Posterior vena cava (tissue), 2 donors: Measurements from ENCODE around the gene STAT5A. TPM values are rescaled to one million over a fixed set of nuclear protein-coding genes. Genes with fewer than 3 reads are reported as not detected.
"Not testable (repeated sequence)": the region's sequence is repeated elsewhere in the genome, so short reads cannot be mapped to it uniquely, and the experiment has no call there.

Experiments
- DNase-seq: peaks from one replicate; pipeline ENCODE4 v3.0.0-alpha.2; 2020; ENCODE audit warnings: low spot score
- intact Hi-C, 2 donors: fragments of 100-400 bp; cut with DNase I; formaldehyde crosslinking; loops; one replicate each; pipeline versions ENCODE4 v1.14.1 to v1.14.2; 2022 to 2023
- long read RNA-seq, 2 donors: library from polyadenylated mRNA; unstranded; transcript quantifications; one replicate each; pipeline ENCODE4 v2.0.0, GENCODE V29; 2020 to 2021
- total RNA-seq, 2 donors: library from RNA; stranded (reverse); fragmentation: NEBNext Ultra II Directional; extraction: Animal tissue kit (Norgen Biotek cat#: 25700); gene quantifications; one replicate each; pipeline ENCODE4 v1.2.1, GENCODE V29; 2021
- donor health status: DM: yes; HTN: yes; CAD: no.
- donor health status: DM: yes; HTN: yes; CAD: no.

Gene STAT5A
- total RNA-seq, result 10 to 100 TPM; 30.7 to 37.6 TPM
- long read RNA-seq, donor 1, partial matches to known transcripts, result 8 of 14 reads
- long read RNA-seq, donor 1, other reads (novel, unspliced or antisense), result 2 of 14 reads
- long read RNA-seq, donor 2, transcript STAT5A-211 (19 exons, 3,318 nt), result major isoform, 12 of 38 reads
- long read RNA-seq, donor 2, partial matches to known transcripts, result 19 of 38 reads
- long read RNA-seq, donor 2, other reads (novel, unspliced or antisense), result 6 of 38 reads

DNA sequence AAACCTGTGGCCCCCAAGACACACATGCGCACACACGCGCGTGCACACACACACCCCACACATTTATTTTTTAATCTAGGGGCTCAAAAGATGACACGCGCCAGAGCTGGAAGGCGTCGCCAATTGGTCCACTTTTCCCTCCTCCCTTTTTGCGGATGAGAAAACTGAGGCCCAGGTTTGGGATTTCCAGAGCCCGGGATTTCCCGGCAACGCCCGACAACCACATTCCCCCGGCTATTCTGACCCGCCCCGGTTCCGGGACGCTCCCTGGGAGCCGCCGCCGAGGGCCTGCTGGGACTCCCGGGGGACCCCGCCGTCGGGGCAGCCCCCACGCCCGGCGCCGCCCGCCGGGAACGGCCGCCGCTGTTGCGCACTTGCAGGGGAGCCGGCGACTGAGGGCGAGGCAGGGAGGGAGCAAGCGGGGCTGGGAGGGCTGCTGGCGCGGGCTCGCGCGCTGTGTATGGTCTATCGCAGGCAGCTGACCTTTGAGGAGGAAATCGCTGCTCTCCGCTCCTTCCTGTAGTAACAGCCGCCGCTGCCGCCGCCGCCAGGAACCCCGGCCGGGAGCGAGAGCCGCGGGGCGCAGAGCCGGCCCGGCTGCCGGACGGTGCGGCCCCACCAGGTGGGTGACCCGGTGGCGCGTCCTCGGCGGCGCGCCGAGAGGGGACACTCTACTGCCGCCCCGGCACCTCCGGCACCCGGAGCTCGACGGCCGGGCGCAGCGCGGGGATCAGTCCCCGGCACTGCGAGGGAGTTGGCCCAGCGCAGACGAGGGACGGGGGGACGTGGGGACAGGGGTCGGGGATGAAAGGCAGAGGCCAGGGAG, at the start of gene STAT5A:
Gene STAT5A (plus strand): TSS at position 522 of the 826 bp plus-strand sequence. CDS start 914 bp downstream, outside the sequence.
- DNase-seq, result peak; percentile 98
- intact Hi-C loops, result no loop called here

DNA sequence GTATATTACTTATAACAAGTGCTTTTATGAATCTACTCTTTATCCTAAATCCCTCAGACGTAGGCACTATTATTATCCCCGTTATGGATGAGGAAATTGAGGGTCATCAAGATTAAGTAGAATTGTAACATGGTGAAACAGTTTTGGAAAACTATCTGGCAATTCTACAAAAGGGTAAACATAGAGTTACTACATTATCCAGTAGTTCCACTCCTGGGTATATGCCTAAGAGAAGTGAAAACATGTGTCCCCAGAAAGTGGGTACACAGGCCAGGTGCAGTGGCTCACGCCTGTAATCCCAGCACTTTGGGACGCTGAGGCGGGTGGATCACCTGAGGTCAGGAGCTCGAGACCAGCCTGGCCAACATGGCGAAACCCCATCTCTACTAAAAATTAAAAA, 48.7 kb upstream of the STAT5A start:
- DNase-seq, intact Hi-C loops: not testable (repeated sequence)

DNA sequence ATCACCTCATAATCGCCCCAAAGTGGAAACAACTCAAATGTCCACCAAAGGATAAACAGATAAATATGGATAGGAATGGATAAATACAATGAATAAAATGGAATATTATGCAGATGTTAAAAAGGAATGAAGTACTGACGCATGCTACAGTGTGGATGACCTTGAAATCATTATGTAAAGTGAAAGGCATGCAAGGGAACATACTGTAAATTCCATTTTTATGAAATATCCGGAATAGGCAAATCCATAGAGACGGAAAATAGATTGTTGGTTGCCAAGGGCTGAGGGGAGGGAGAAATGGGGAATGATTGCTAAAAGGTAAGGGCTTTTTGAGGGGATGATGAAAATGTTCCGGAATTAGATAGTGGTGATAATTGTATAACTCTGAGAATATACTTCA, 48.1 kb upstream of the STAT5A start:
- intact Hi-C loops, result no loop called here
- DNase-seq, result no peak

GRCh38 chr17:42240863-42241262, 47.4 kb upstream of the STAT5A start:
- intact Hi-C loops, DNase-seq: not testable (repeated sequence)

- DNase-seq, result no peak
- intact Hi-C loops, result no loop called here
Observed at GRCh38 chr17:42241871-42242270, 46.4 kb upstream of the STAT5A start.

GRCh38 chr17:42243493-42243982, 44.8 kb upstream of the STAT5A start:
- DNase-seq, result no peak

DNA sequence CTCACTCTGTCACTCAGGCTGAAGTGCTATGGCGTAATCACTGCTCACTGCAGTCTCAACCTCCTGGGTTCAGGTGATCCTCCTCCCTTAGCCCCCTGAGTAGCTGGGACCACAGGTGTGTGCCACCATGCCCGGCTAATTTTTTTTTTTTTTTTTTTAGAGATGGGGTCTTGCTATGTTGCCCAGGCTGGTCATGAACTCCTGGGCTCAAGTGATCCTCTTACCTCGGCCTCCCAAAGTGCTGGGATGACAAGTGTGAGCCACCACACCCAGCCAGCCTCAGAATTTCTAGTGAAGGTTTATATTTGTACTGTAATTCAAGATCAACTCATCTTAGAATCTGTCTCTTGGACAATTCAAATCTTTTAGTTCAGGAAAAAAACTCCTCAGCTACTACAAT, 44.2 kb upstream of the STAT5A start:
- DNase-seq, result not testable (repeated sequence)

More at GRCh38 chr17:42243493-42243982, 44.8 kb upstream of the STAT5A start:
- intact Hi-C loops, result no loop called here

GRCh38 chr17:42245183-42245582, 43.1 kb upstream of the STAT5A start:
- DNase-seq, intact Hi-C loops: not testable (repeated sequence)

More for the DNA sequence above, 44.2 kb upstream of the STAT5A start:
- intact Hi-C loops, result not testable (repeated sequence)

DNA sequence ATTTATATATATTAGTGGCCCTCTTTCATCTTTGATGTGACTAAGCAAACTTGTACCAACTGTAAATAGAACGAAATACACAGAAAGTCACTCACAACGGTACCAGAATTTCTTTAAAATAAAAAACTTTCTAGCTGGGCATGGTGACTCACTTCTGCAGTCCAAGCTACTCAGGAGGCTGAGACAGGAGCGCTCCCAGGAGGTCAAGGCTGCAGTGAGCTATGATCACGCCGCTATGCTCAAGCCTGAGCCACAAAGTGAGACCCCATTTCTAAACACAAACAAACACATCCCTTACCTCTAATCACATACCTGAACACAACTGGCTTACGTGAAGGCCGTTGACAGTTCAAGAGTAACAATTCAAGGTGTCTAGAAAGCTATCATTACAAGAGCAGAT, 41.8 kb upstream of the STAT5A start:
- intact Hi-C loops, result no loop called here
- no peak for DNase-seq

- intact Hi-C loops, result no loop called here
Observed at GRCh38 chr17:42247734-42248133, 40.6 kb upstream of the STAT5A start.

DNA sequence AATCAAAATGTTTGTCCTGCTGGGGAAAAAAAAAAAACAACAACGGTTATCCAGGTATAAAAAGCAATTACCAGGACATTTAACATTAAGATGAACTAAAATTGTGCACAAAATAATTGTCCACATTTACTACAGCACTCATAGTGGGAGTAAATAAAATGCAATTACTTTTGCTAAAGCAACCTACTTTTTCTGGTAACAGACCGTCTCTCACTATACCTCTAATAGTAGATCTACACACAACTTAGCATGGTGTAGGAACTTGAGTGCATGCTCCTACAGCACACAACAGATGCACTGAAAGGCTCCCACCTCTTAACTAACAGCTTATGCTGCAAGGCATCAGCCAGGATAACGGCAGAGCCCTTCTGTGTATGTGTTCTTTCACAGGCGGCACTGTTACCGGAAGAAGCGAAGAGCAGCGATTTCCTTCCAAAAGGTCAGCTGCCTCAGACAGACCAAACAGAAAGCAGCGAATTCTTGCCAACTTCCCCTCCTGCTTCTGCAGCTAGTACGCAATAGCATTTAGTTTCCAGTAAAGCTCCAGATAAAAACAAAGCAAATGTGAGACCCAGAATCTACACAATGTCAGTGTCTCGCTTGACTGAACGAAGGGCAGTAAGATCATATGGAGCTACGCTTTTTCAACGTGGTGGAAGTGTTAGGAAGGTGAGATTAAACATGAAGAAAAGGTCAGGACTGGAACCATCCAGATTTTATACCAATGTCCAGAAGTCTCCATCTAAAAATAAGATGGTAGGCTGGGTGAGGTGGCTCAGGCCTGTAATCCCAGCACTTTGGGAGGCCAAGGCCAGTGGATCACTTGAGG, 39.7 kb upstream of the STAT5A start:
- intact Hi-C loops, result no loop called here

More at GRCh38 chr17:42247734-42248133, 40.6 kb upstream of the STAT5A start:
- no peak for DNase-seq

GRCh38 chr17:42249681-42250446, 38.4 kb upstream of the STAT5A start:
- DNase-seq, result no peak
- intact Hi-C loops, result no loop called here

More for the DNA sequence above, 39.7 kb upstream of the STAT5A start:
- peak; percentile 89 for DNase-seq

DNA sequence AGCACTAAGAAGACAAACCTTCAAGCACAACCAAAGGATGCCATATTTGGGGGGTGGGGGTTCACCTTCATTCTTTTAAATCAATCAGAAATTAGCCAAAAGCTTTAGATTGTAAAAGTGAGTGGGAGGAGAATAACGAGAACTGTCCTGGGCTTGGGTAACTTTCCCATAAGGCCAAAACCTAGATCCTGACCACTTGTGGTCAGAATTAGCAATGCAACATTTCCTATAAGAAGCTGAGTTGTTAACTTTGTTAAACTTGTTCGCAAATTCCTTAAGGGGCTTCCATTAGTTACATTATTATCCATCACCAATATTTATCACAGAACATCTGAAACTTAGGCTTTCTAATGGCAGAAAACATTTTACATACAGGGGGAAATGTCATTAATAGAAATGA, 37.2 kb upstream of the STAT5A start:
- intact Hi-C loops, result no loop called here

GRCh38 chr17:42252597-42253550, 35.4 kb upstream of the STAT5A start:
- DNase-seq, result no peak
- intact Hi-C loops, result no loop called here

More for the DNA sequence above, 37.2 kb upstream of the STAT5A start:
- no peak for DNase-seq

DNA sequence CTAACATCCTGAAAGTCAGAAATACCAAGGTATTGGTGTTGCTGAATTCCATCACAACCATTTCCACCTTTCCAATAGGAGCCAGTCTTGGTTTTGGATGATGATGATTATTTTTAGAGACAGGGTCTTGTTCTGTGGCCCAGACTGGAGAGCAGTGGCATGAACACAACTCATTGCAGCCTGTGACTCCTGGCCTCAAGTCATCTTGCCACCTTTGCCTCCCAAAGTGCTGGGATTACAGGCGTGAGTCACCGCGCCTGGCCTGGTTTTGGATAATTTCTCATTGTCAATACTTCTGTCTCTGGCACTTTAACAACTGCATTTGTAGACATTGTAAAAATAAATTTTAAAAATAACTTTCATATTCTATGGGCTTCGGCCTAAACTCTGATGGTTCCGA, 34.7 kb upstream of the STAT5A start:
- DNase-seq, result no peak
- intact Hi-C loops, result no loop called here

DNA sequence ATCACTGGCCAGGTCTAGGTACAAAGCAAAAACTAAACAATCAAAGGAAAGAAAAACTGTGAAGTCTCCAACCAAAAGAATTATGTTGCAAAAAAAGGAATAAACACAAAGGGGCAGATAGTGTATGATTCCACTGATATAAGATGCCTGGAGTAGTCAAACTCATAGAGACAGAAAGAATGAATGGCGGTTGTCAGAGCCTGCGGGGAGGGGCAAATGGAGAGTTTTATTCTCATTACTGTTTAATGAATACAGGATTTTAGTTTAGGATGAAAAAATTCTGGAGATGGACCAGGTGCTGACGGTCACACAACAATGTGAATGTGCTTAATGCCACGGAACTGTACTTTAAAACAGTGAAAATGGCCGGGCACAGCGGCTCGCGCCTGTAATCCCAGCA, 32.9 kb upstream of the STAT5A start:
- intact Hi-C loops, result no loop called here
- no peak for DNase-seq

DNA sequence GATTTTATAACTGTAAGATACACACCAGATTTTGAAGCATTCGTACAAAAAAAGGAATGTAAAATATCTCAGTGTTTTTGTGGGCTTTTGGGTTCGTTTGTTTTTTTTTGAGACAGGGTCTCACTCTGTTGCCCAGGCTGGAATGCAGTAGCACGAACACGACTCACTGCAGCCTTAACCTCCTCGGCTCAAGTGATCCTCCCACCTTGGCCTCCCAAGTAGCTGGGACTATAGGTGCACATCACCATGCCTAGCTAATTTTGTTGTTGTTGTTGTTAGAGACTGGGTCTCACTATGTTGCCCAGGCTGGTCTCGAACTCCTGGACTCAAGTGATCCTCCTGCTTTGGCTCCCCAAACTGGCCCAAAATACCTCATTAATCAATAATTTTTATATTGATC, 28.0 kb upstream of the STAT5A start:
- intact Hi-C loops, result no loop called here

GRCh38 chr17:42264366-42264765, 23.9 kb upstream of the STAT5A start:
- intact Hi-C loops, DNase-seq: not testable (repeated sequence)

More for the DNA sequence above, 28.0 kb upstream of the STAT5A start:
- no peak for DNase-seq
